SK-N-SH treated with all-trans-retinoic acid at 6 μM for 48 hours (cell line): ENCODE data around the gene CYFIP1.

Experiments used
- ATAC-seq: fragments of 200-7000 bp; cut with Tn5 transposase; 3 replicates; pipeline ENCODE4 v1.9.1; 2020; ENCODE audit warnings: mild to moderate bottlenecking, moderate library complexity
- ARNTL ChIP-seq: fragments of 450-650 bp; formaldehyde crosslinking; IDR thresholded peaks from 2 replicates; pipeline ENCODE4 v1.5.0; 2020; ENCODE audit warnings: low read depth, mild to moderate bottlenecking, moderate library complexity, borderline replicate concordance
- BACH2 ChIP-seq: fragments of 250-450 bp; sonication (Bioruptor Pico); IDR thresholded peaks from 2 replicates; pipeline ENCODE4 v1.9.0; 2021; ENCODE audit warnings: mild to moderate bottlenecking, borderline replicate concordance
- CSDC2 ChIP-seq: fragments of 250-450 bp; sonication (Bioruptor Pico); IDR thresholded peaks from 2 replicates; pipeline ENCODE4 v1.5.0; 2020; ENCODE audit warnings: mild to moderate bottlenecking, moderate library complexity
- CSRNP3 ChIP-seq: fragments of 250-450 bp; sonication (Bioruptor Pico); IDR thresholded peaks from 2 replicates; pipeline ENCODE4 v1.5.1; 2021; ENCODE audit warnings: mild to moderate bottlenecking, moderate library complexity
- ESRRG ChIP-seq: fragments of 250-450 bp; sonication (Bioruptor Pico); IDR thresholded peaks from 2 replicates; pipeline ENCODE4 v1.6.1; 2021; ENCODE audit warnings: mild to moderate bottlenecking
- GLIS3 ChIP-seq: fragments of 250-450 bp; sonication (Bioruptor Pico); IDR thresholded peaks from 2 replicates; pipeline ENCODE4 v1.5.0; 2020; ENCODE audit warnings: mild to moderate bottlenecking, moderate library complexity
- ISL1 ChIP-seq: fragments of 250-450 bp; sonication (Bioruptor Pico); IDR thresholded peaks from 2 replicates; pipeline ENCODE4 v2.1.2; 2022; ENCODE audit warnings: mild to moderate bottlenecking, moderate library complexity
- OSR1 ChIP-seq: fragments of 250-450 bp; sonication (Bioruptor Pico); IDR thresholded peaks from 2 replicates; pipeline ENCODE4 v1.8.0; 2022; ENCODE audit warnings: moderate library complexity, mild to moderate bottlenecking, inconsistent platforms
- PATZ1 ChIP-seq: fragments of 250-450 bp; sonication (Bioruptor Pico); IDR thresholded peaks from 2 replicates; pipeline ENCODE4 v1.8.0; 2020; ENCODE audit warnings: mild to moderate bottlenecking, moderate library complexity, borderline replicate concordance
- PPARA ChIP-seq: fragments of 250-450 bp; sonication (Bioruptor Pico); IDR thresholded peaks from 2 replicates; pipeline ENCODE4 v1.5.0; 2020; ENCODE audit warnings: mild to moderate bottlenecking, borderline replicate concordance
- RARB ChIP-seq: fragments of 250-450 bp; sonication (Bioruptor Pico); IDR thresholded peaks from 2 replicates; pipeline ENCODE4 v1.8.0; 2021; ENCODE audit warnings: mild to moderate bottlenecking, moderate library complexity
- SNAI2 ChIP-seq: fragments of 250-450 bp; sonication (Bioruptor Pico); IDR thresholded peaks from 2 replicates; pipeline ENCODE4 v1.5.0; 2020; ENCODE audit warnings: mild to moderate bottlenecking, moderate library complexity
- TCF4 ChIP-seq: fragments of 250-450 bp; sonication (Bioruptor Pico); IDR thresholded peaks from 2 replicates; pipeline ENCODE4 v1.8.0; 2021; ENCODE audit warnings: mild to moderate bottlenecking, moderate library complexity, borderline replicate concordance
- TOX ChIP-seq: fragments of 250-450 bp; sonication (Bioruptor Pico); IDR thresholded peaks from 2 replicates; pipeline ENCODE4 v1.8.0; 2021; ENCODE audit warnings: mild to moderate bottlenecking, moderate library complexity, borderline replicate concordance
- ZC3H10 ChIP-seq: fragments of 250-450 bp; sonication (Bioruptor Pico); IDR thresholded peaks from 2 replicates; pipeline ENCODE4 v1.5.1; 2021; ENCODE audit warnings: mild to moderate bottlenecking, moderate library complexity
- ZFP3 ChIP-seq: fragments of 250-450 bp; sonication (Bioruptor Pico); IDR thresholded peaks from 2 replicates; pipeline ENCODE4 v1.5.0; 2020; ENCODE audit warnings: mild to moderate bottlenecking, moderate library complexity
- ZFP30 ChIP-seq: fragments of 450-650 bp; formaldehyde crosslinking; IDR thresholded peaks from 2 replicates; pipeline ENCODE4 v1.5.0; 2022; ENCODE audit warnings: mild to moderate bottlenecking, moderate library complexity
- ZNF565 ChIP-seq: fragments of 450-650 bp; formaldehyde crosslinking; conservative IDR thresholded peaks from 2 replicates; pipeline ENCODE4 v1.5.0; 2020; ENCODE audit warnings: low read depth, mild to moderate bottlenecking, moderate library complexity
- TF ChIP-seq, protein P1 (sequence below): fragments of 250-450 bp; sonication (Bioruptor Pico); IDR thresholded peaks from 2 replicates; pipeline ENCODE4 v1.5.0; 2020; ENCODE audit warnings: mild to moderate bottlenecking, moderate library complexity
- TF ChIP-seq, protein P2 (sequence below): fragments of 250-450 bp; sonication (Bioruptor Pico); IDR thresholded peaks from 2 replicates; pipeline ENCODE4 v1.8.0; 2021; ENCODE audit warnings: low read depth, mild to moderate bottlenecking, moderate library complexity, borderline replicate concordance

CYFIP1 gene

DNA sequence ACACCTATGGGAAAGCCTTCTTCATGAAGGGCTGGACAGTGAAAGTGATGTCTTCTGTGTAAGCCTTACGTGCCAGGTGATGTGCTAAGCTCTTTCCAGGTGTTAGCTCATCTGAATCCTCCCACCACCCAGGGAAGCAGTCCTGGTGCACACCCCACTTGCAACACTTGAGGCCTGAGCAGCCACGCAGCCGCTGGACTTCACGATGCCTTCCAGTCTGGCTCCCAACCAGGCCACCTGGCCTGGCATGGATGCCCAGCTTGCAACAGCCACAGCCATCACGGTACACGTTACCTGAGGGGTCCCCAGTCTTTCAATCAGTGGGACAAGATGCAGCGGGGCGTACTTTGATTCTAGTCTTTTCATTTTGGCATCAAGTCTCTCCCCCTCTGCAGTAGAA is 105.9 kb downstream of the CYFIP1 start:
- TF ChIP-seq ZNF565 (CRISPR knock-in tag) (no peak), RARB (CRISPR knock-in tag) (no peak), ARNTL (CRISPR knock-in tag) (no peak), ZC3H10 (CRISPR knock-in tag) (no peak), ISL1 (CRISPR knock-in tag) (no peak), TOX (CRISPR knock-in tag) (no peak)
- TF ChIP-seq, protein P1, sequence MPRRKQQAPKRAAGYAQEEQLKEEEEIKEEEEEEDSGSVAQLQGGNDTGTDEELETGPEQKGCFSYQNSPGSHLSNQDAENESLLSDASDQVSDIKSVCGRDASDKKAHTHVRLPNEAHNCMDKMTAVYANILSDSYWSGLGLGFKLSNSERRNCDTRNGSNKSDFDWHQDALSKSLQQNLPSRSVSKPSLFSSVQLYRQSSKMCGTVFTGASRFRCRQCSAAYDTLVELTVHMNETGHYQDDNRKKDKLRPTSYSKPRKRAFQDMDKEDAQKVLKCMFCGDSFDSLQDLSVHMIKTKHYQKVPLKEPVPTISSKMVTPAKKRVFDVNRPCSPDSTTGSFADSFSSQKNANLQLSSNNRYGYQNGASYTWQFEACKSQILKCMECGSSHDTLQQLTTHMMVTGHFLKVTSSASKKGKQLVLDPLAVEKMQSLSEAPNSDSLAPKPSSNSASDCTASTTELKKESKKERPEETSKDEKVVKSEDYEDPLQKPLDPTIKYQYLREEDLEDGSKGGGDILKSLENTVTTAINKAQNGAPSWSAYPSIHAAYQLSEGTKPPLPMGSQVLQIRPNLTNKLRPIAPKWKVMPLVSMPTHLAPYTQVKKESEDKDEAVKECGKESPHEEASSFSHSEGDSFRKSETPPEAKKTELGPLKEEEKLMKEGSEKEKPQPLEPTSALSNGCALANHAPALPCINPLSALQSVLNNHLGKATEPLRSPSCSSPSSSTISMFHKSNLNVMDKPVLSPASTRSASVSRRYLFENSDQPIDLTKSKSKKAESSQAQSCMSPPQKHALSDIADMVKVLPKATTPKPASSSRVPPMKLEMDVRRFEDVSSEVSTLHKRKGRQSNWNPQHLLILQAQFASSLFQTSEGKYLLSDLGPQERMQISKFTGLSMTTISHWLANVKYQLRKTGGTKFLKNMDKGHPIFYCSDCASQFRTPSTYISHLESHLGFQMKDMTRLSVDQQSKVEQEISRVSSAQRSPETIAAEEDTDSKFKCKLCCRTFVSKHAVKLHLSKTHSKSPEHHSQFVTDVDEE (CRISPR knock-in tag), result no peak
- ATAC-seq, result no peak

GRCh38 chr15:22873841-22874240 is 106.3 kb downstream of the CYFIP1 start:
- no peak for TF ChIP-seq ARNTL (CRISPR knock-in tag)
- TF ChIP-seq, protein P1 (CRISPR knock-in tag), result no peak
- no peak for TF ChIP-seq PATZ1
- TF ChIP-seq CSRNP3 (CRISPR knock-in tag), result no peak
- no peak for TF ChIP-seq ZFP3
- no peak for TF ChIP-seq ESRRG
- no peak for TF ChIP-seq ZNF565 (CRISPR knock-in tag)
- TF ChIP-seq RARB (CRISPR knock-in tag), result no peak
- TF ChIP-seq CSDC2, result no peak
- TF ChIP-seq ZFP30 (CRISPR knock-in tag), result no peak
- no peak for TF ChIP-seq OSR1 (CRISPR knock-in tag)
- no peak for ATAC-seq

- peak; percentile 70 for ATAC-seq
- no peak for TF ChIP-seq ZFP3
- TF ChIP-seq CSDC2, result no peak
- no peak for TF ChIP-seq OSR1 (CRISPR knock-in tag)
- no peak for TF ChIP-seq ZC3H10 (CRISPR knock-in tag)
- no peak for TF ChIP-seq TOX (CRISPR knock-in tag)
- no peak for TF ChIP-seq SNAI2 (CRISPR knock-in tag)
- no peak for TF ChIP-seq ESRRG
- no peak for TF ChIP-seq ZNF565 (CRISPR knock-in tag)
- TF ChIP-seq ISL1 (CRISPR knock-in tag), result no peak
- TF ChIP-seq, protein P2, sequence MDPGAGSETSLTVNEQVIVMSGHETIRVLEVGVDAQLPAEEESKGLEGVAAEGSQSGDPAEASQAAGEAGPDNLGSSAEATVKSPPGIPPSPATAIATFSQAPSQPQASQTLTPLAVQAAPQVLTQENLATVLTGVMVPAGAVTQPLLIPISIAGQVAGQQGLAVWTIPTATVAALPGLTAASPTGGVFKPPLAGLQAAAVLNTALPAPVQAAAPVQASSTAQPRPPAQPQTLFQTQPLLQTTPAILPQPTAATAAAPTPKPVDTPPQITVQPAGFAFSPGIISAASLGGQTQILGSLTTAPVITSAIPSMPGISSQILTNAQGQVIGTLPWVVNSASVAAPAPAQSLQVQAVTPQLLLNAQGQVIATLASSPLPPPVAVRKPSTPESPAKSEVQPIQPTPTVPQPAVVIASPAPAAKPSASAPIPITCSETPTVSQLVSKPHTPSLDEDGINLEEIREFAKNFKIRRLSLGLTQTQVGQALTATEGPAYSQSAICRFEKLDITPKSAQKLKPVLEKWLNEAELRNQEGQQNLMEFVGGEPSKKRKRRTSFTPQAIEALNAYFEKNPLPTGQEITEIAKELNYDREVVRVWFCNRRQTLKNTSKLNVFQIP, result no peak
- no peak for TF ChIP-seq GLIS3
- no peak for TF ChIP-seq BACH2 (CRISPR knock-in tag)
- TF ChIP-seq PPARA (CRISPR knock-in tag), result no peak
- no peak for TF ChIP-seq ZFP30 (CRISPR knock-in tag)
- no peak for TF ChIP-seq TCF4 (CRISPR knock-in tag)
Observed at GRCh38 chr15:22872936-22873701, 107.0 kb downstream of the CYFIP1 start.
